TTC549 (cell line): ENCODE data around the gene CDY1.
"Not testable (repeated sequence)": the region's sequence is repeated elsewhere in the genome, so short reads cannot be mapped to it uniquely, and the experiment has no call there.

Source experiments
- FAIRE-seq: peaks from 2 replicates; lab custom pipeline; 2012; peaks lifted over from hg19 to GRCh38; lab: Jason Lieb, UNC

CDY1 gene

GRCh38 chrY:25621817-25622216 lies at the start of gene CDY1:
TSS of gene CDY1 (plus strand) at chrY:25622117. CDS start at chrY:25622443, 326 bp downstream.
- FAIRE-seq = not testable (repeated sequence)

GRCh38 chrY:25593336-25593735 lies 28.6 kb upstream of the CDY1 start:
- not testable (repeated sequence) for FAIRE-seq

GRCh38 chrY:25620209-25620608 lies 1.7 kb upstream of the CDY1 start:
- FAIRE-seq = not testable (repeated sequence)

- FAIRE-seq = not testable (repeated sequence)
These were observed 4.6 kb downstream of the CDY1 start for GRCh38 chrY:25626524-25626923.

- FAIRE-seq = not testable (repeated sequence)
These were observed 8.6 kb downstream of the CDY1 start for GRCh38 chrY:25630383-25631112.

GRCh38 chrY:25639852-25640251 lies 17.9 kb downstream of the CDY1 start:
- not testable (repeated sequence) for FAIRE-seq

GRCh38 chrY:25643024-25643915 lies 21.4 kb downstream of the CDY1 start:
- not testable (repeated sequence) for FAIRE-seq
